C4-2B (cell line): ENCODE results near the gene CRYAA.
"Not testable (repeated sequence)": the region's sequence is repeated elsewhere in the genome, so short reads cannot be mapped to it uniquely, and the experiment has no call there.

Experiments used
- H3K27ac ChIP-seq: fragments of 450-650 bp; 2 replicates; pipeline ENCODE4 v1.5.1; 2017
- CTCF ChIP-seq: fragments of 450-650 bp; conservative IDR thresholded peaks from 2 replicates; pipeline ENCODE4 v1.5.1; 2017; ENCODE audit warnings: mild to moderate bottlenecking
- ZFX ChIP-seq: fragments of 450-650 bp; IDR thresholded peaks from 2 replicates; pipeline ENCODE4 v1.6.1; 2017

The CRYAA gene

DNA sequence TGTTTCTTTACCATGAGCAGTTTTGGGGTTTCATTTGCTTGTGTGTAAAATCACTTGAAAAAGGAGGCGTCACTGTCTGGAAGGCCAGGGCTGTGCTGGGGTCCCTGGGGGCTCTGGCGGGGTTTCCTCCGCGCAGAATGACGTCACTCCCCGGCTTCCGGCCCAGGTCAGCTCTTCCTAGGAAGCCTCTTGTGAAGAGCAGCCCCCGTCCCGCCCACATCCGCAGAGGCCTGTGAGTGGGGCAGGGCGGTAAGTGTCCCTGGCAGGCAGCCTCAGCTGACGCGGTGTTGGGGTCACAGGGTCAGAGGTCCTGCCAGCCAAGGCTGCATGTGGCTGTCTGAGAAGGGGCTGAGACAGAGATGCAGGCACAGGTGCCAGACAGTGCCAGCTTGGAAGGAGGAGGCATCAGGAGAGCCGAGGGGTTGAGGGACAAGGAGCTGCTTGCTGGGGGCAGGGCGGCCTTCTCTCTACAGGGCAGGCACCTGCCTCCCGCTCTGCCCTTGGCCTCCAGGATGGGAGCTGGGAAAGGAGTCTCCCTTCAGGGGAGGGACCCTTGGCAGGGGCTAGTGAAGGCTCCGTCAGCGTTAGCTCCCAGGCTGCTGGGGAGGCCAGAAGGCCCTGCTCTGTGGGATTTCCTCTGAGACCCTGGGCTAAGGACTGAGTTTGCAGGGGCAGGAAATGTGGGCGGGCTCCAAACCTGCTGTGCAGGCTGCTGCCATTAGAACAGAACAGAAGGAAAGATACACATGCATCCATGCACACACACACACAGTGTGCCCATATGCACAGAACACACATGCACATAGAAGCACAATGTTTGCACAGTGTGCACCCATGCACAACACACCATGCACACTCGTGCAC lies 8.5 kb downstream of the CRYAA start:
- H3K27ac ChIP-seq, result not testable (repeated sequence)

GRCh38 chr21:43178175-43178826 lies 9.5 kb downstream of the CRYAA start:
- H3K27ac ChIP-seq, result not testable (repeated sequence)

DNA sequence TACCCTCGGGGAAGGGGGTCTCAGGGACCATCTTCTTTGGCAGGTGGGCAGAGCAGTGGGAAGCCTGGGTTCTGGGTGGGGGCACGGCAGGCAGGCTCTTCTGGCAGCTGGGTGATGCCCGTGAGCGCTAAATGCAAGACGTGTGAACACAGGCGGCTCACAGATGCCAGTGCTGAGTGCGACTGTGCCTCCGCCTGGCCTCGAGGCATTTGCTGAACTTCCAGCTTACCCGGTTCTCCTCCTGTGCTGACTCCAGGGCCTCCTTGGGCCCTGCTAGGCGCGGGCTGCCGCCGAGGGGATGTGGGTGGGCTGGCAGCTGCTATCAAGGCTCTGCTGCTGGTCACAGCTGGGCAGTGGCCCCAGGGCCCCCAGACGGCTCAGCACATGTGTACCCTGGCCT lies 12.2 kb downstream of the CRYAA start:
- not testable (repeated sequence) for H3K27ac ChIP-seq

- peak overlapping the region; percentile 57; the same call in 1 of the 2 replicates for H3K27ac ChIP-seq
These were observed 18.5 kb downstream of the CRYAA start for GRCh38 chr21:43187268-43187667.

DNA sequence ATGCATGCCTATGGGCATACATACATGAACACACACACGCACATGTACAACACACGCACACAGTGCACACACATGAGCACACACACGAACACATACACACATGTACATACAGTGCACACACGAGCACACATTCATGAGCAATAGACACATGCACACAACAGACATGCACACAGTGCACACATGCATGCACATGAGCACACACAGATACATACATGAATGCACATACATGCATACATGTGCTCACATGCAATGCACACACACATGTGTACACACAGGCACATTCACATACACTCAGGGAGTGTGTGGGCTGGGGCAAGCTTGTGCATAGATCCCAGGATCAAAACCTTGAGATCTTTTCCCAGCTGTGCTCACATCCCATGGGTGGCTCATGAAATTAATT lies 18.9 kb downstream of the CRYAA start:
- H3K27ac ChIP-seq, result peak overlapping the region; percentile 57
- TF ChIP-seq ZFX (no peak), CTCF (no peak)

DNA sequence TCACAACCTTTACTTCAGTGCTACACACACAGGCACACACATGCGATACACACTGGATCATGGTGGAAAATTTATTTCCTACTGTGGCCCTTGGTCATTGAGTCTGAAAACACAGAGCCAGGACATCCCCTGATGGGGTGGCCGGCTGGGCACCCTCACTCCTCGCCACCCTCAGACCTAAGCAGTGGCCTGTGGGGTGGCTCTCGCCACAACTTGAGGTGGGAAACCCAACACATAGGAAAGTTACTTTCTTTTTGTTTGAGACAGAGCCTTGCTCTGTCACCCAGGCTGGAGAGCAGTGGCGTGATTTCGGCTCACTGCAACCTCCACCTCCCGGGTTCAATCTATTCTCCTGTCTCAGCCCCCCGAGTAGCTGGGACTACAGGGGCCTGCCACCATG lies 19.4 kb downstream of the CRYAA start:
- TF ChIP-seq CTCF (no peak), ZFX (no peak)
- H3K27ac ChIP-seq, result peak overlapping the region; percentile 57

DNA sequence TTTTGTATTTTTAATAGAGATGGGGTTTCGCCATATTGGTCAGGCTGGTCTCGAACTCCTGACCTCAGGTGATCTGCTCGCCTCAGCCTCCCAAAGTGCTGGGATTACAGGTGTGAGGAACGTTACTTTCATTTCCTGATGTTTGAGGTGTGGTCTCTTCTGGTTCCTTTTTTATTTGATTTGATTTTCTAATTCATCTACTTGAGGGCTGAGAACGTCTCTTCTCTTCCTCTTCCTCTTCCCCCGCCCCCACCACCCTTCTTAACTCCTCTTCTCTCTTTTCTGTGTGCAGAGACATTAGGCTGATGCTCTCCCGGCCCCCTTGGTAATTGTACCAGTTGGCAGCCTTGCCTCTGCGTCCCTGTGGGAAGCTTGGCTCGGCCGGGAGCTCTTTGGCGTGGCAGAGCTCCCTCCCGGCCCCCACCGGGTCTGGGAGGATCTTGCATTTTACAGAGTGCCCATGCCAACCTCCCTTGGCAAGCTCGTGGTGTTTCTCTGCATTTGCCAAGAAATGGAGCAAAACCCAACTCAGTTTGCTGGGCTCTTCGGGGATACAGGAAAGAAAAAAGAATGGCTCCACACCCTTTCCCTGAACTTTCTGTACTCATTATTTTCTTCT lies 19.9 kb downstream of the CRYAA start:
- TF ChIP-seq ZFX (no peak), CTCF (no peak)
- peak overlapping the region; percentile 57 for H3K27ac ChIP-seq

DNA sequence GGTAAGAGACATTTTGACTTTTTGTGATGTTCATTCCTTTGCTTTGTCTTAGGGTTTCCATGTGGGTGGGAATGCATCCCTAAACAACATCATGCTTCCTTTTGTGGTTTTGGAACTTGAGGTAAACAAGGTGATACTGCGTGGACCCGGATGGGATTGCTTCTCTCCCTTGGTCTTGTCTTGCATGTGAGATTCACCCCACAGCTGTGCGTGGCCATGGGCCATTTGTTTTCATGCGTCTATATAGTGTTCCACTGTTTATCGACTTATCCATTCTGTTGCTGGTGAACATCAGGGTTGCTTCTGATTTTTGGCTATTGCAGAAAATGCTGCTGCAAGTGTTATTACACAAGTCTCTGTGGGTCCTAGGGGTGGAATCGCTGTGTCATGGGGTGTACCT lies 21.1 kb downstream of the CRYAA start:
- peak overlapping the region; percentile 57 for H3K27ac ChIP-seq
- TF ChIP-seq ZFX (no peak), CTCF (no peak)

DNA sequence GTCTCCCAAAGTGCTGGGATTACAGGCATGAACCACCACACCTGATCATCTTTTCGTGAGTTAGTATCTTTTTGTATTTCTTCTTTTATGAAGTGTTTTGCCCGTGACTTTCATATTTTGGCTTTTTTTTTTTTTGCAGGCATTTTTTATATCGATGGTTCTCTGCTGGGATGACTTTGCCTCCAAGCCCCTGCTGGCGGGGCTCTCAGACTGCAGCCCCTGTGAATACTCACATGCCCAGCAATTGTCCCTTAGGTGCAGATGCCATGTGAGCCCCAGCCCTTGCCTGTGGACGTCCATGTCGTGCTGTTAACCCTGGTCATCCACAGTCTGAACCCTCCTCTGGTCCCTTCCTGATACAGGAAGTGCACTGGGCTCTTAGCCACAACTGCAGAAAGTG lies 21.7 kb downstream of the CRYAA start:
- no peak for TF ChIP-seq CTCF
- no peak for TF ChIP-seq ZFX
- H3K27ac ChIP-seq, result no peak overlapping the region
